PFSK-1 (cell line): ENCODE data around the gene HS3ST4.

ENCODE experiments used
- FOXP2 ChIP-seq: optimal IDR thresholded peaks from 2 replicates; pipeline ENCODE3; 2011; ENCODE audit warnings: borderline replicate concordance, control low read depth, inconsistent platforms; ENCODE audit not compliant: insufficient read depth; ENCODE audit errors: extremely low read length, extremely low read depth
- POLR2AphosphoS5 ChIP-seq: IDR thresholded peaks from 2 replicates; pipeline ENCODE4 v1.6.1; 2012; ENCODE audit warnings: low read depth, mild to moderate bottlenecking, control low read depth, low read length, moderate library complexity
- SIN3A ChIP-seq: IDR thresholded peaks from 2 replicates; pipeline ENCODE4 v1.6.1; 2012; ENCODE audit warnings: mild to moderate bottlenecking, low read length, moderate library complexity, borderline replicate concordance; ENCODE audit not compliant: insufficient read depth
- TAF1 ChIP-seq: IDR thresholded peaks from 2 replicates; pipeline ENCODE4 v1.6.1; 2012; ENCODE audit warnings: low read length, control low read depth, borderline replicate concordance; ENCODE audit not compliant: insufficient read depth
- TF ChIP-seq, protein P1 (sequence below), 2 experiments: IDR thresholded peaks; 2 replicates each; pipeline versions ENCODE4 v1.6.1 to v1.8.0; 2011 to 2012; ENCODE audit warnings: low read depth in 2 of 2, low read length in 2 of 2, control low read depth in 1 of 2, inconsistent platforms in 1 of 2, mild to moderate bottlenecking in 1 of 2, moderate library complexity in 1 of 2; ENCODE audit not compliant: insufficient read depth in 1 of 2

Gene HS3ST4

DNA sequence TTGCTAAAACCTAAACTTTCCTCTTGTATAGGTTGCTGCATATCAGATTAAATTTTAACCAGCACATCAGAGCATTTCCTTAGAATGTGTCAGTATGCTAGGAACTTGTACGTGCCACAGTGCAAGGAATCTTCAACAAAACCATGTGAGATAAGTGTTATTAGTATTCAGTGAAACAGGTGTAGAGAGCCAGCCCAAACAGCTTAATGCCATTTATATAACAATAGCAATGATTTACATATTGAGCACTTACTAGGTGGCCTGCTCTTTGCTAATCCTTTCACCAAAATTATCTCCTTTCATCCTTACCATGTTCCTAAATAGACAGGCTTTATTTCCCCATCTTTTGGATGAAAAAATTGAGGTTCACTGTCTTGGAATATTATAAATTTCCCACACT lies 485.7 kb downstream of the HS3ST4 start:
- TF ChIP-seq, protein P1, sequence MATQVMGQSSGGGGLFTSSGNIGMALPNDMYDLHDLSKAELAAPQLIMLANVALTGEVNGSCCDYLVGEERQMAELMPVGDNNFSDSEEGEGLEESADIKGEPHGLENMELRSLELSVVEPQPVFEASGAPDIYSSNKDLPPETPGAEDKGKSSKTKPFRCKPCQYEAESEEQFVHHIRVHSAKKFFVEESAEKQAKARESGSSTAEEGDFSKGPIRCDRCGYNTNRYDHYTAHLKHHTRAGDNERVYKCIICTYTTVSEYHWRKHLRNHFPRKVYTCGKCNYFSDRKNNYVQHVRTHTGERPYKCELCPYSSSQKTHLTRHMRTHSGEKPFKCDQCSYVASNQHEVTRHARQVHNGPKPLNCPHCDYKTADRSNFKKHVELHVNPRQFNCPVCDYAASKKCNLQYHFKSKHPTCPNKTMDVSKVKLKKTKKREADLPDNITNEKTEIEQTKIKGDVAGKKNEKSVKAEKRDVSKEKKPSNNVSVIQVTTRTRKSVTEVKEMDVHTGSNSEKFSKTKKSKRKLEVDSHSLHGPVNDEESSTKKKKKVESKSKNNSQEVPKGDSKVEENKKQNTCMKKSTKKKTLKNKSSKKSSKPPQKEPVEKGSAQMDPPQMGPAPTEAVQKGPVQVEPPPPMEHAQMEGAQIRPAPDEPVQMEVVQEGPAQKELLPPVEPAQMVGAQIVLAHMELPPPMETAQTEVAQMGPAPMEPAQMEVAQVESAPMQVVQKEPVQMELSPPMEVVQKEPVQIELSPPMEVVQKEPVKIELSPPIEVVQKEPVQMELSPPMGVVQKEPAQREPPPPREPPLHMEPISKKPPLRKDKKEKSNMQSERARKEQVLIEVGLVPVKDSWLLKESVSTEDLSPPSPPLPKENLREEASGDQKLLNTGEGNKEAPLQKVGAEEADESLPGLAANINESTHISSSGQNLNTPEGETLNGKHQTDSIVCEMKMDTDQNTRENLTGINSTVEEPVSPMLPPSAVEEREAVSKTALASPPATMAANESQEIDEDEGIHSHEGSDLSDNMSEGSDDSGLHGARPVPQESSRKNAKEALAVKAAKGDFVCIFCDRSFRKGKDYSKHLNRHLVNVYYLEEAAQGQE (IDR thresholded peaks at IDR 0.05; ENCODE audit: insufficient read depth in 1 of 2, low read depth in 2 of 2, low read length in 2 of 2), result no peak
- TF ChIP-seq POLR2AphosphoS5, result no peak
- no peak for TF ChIP-seq TAF1
- TF ChIP-seq FOXP2, result no peak

DNA sequence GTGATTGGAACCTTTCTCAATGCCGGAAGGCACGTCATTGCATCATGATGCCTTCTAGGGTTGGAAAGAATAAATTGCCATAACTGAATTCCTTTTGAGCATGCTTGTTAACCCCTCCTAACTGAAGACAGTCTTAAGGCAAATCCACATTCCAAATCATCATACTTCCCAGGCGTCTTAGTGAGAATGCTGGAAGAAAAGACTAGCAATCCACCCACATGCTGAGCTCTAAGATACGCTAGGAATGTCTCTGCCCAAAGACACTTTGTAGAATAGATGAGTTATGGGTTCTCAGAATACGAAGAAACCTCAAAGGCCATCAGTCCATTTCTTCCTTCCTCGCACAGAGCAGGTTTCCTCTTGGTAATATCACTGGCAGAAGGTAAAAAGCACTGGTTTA lies 486.5 kb downstream of the HS3ST4 start:
- TF ChIP-seq, protein P1 (IDR thresholded peaks at IDR 0.05; ENCODE audit: insufficient read depth in 1 of 2, low read depth in 2 of 2, low read length in 2 of 2), result no peak
- TF ChIP-seq SIN3A (no peak), TAF1 (no peak), FOXP2 (no peak), POLR2AphosphoS5 (no peak)

- TF ChIP-seq SIN3A, result no peak
- no peak for TF ChIP-seq POLR2AphosphoS5
- no peak for TF ChIP-seq TAF1
- TF ChIP-seq, protein P1 (IDR thresholded peaks at IDR 0.05; ENCODE audit: insufficient read depth in 1 of 2, low read depth in 2 of 2, low read length in 2 of 2), result no peak
- TF ChIP-seq FOXP2, result no peak
Observed at GRCh38 chr16:26186091-26186615, 494.4 kb downstream of the HS3ST4 start.
